GM21528 (cell line): ENCODE results near the gene NTM.

Experiments used
- ATAC-seq: cut with Tn5 transposase; IDR thresholded peaks from one replicate; pipeline ENCODE4 v1.9.1; 2021; ENCODE audit warnings: mild to moderate bottlenecking, moderate library complexity; ENCODE audit not compliant: unreplicated experiment, low FRiP score

NTM gene

GRCh38 chr11:132106096-132106982 lies 735.9 kb downstream of the NTM start:
- no peak for ATAC-seq

GRCh38 chr11:132111316-132111715 lies 740.9 kb downstream of the NTM start:
- ATAC-seq: no peak

GRCh38 chr11:132111838-132112237 lies 741.4 kb downstream of the NTM start:
- no peak for ATAC-seq

GRCh38 chr11:132112846-132113245 lies 742.4 kb downstream of the NTM start:
- ATAC-seq: no peak

- no peak for ATAC-seq
Measured at GRCh38 chr11:132114185-132114584, 743.8 kb downstream of the NTM start.

GRCh38 chr11:132114743-132115142 lies 744.3 kb downstream of the NTM start:
- ATAC-seq: no peak

GRCh38 chr11:132115454-132115853 lies 745.0 kb downstream of the NTM start:
- no peak for ATAC-seq

GRCh38 chr11:132116516-132116915 lies 746.1 kb downstream of the NTM start:
- ATAC-seq: no peak

- ATAC-seq: no peak
Measured at GRCh38 chr11:132118661-132119060, 748.2 kb downstream of the NTM start.

- no peak for ATAC-seq
Measured at GRCh38 chr11:132119573-132119972, 749.2 kb downstream of the NTM start.

GRCh38 chr11:132122735-132123134 lies 752.3 kb downstream of the NTM start:
- ATAC-seq: no peak

GRCh38 chr11:132123449-132123848 lies 753.0 kb downstream of the NTM start:
- ATAC-seq: no peak

GRCh38 chr11:132123854-132124835 lies 753.7 kb downstream of the NTM start:
- ATAC-seq: no peak

- ATAC-seq: no peak
Measured at GRCh38 chr11:132125988-132126871, 755.8 kb downstream of the NTM start.

- ATAC-seq: no peak
Measured at GRCh38 chr11:132126973-132127899, 756.8 kb downstream of the NTM start.

GRCh38 chr11:132127900-132128288 lies 757.5 kb downstream of the NTM start:
- no peak for ATAC-seq

- no peak for ATAC-seq
Measured at GRCh38 chr11:132131047-132131446, 760.6 kb downstream of the NTM start.

- no peak for ATAC-seq
Measured at GRCh38 chr11:132131961-132132360, 761.5 kb downstream of the NTM start.

GRCh38 chr11:132134322-132134721 lies 763.9 kb downstream of the NTM start:
- no peak for ATAC-seq
